HG03159 (cell line): ENCODE data around the gene POPDC3.
"Not testable (repeated sequence)": the region's sequence is repeated elsewhere in the genome, so short reads cannot be mapped to it uniquely, and the experiment has no call there.

Source experiments
- ATAC-seq: cut with Tn5 transposase; IDR thresholded peaks from one replicate; pipeline ENCODE4 v1.9.1; 2021; ENCODE audit warnings: mild to moderate bottlenecking, moderate library complexity; ENCODE audit not compliant: unreplicated experiment

Gene POPDC3

GRCh38 chr6:105199711-105200110 is 19.9 kb upstream of the POPDC3 start:
- ATAC-seq: no peak

GRCh38 chr6:105196076-105196475 is 16.3 kb upstream of the POPDC3 start:
- ATAC-seq: no peak

DNA sequence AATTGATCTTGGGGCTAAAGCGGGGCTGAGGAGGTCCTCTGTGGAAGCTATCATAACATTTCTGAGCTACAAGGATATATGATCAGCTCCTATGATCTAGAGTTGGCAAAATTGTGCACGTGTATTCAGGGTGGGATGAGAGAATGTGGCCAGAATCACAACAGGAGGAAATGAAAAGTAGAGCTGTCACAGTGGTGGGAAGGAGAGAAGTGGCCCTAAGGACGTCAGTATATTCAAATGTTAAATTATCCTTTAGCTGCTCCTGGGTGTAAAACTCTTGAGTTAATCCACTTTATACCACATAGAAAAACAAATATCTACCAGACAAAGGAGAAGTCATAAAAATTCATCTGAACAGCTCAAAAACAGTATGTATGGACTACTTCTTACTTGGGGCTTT is 14.8 kb upstream of the POPDC3 start:
- ATAC-seq: no peak

GRCh38 chr6:105194106-105194505 is 14.3 kb upstream of the POPDC3 start:
- ATAC-seq: no peak

- no peak for ATAC-seq
Observed at GRCh38 chr6:105193647-105194046, 13.8 kb upstream of the POPDC3 start.

DNA sequence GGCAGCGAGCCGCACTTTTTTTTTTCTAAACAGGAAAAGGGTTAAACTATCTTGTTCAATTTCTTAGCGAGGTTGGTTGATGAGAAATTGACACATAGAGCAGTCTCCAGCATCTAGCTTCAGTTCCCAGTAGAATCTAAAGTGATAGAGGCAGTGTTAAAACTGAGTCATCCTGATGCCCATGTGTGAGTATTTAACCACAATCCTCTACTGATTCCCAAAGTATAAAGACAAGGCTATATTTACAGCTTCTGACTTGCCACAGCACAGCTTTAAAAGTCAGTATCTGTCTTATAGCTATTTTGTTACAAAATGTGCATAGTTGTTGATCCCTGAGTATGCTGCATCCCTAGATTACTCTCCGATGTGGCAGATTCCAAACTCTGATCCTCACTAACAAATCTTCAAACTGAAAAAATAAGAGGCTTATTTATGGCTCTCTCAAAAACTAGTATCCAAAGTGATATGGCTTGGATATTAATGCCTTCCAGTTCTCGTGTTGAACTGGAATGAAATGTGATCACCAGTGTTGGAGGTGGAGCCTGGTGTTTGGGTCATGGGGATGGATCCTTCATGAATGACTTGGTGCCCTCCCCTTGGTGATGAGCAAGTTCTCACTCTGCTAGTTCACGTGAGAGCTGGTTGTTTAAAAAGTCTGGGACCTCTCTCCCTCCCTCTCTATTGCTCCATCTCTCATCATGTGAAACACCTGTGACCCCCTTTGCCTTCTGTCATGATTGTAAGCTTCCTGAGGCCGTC is 13.1 kb upstream of the POPDC3 start:
- ATAC-seq: no peak

GRCh38 chr6:105191351-105191750 is 11.5 kb upstream of the POPDC3 start:
- no peak for ATAC-seq

- no peak for ATAC-seq
Observed at GRCh38 chr6:105189026-105189820, 9.4 kb upstream of the POPDC3 start.

- ATAC-seq: no peak
Observed at GRCh38 chr6:105188251-105188650, 8.4 kb upstream of the POPDC3 start.

- ATAC-seq: no peak
Observed at GRCh38 chr6:105186576-105186975, 6.8 kb upstream of the POPDC3 start.

- ATAC-seq: no peak
Observed at GRCh38 chr6:105184921-105185320, 5.1 kb upstream of the POPDC3 start.

- ATAC-seq: no peak
Observed at GRCh38 chr6:105181981-105182515, 2.2 kb upstream of the POPDC3 start.

DNA sequence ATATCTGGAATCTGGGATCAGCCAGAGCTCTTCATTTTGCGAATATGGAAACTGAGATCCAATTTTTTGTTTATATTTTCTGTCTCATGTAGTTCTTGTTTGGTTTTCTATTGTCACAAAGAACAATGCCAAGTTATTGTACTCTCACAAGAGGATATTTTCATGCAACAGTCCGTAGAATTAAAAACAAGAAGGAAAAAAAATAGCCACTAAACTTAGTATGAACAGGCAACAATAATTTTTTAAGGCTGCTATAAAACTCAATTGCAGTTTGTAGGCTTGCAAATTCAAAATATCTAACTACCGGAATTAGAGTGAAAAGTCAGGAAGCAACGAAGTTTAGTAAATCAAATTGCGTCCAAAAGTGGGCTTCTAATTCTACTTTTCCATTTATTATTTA is 1.2 kb downstream of the POPDC3 start:
- no peak for ATAC-seq

DNA sequence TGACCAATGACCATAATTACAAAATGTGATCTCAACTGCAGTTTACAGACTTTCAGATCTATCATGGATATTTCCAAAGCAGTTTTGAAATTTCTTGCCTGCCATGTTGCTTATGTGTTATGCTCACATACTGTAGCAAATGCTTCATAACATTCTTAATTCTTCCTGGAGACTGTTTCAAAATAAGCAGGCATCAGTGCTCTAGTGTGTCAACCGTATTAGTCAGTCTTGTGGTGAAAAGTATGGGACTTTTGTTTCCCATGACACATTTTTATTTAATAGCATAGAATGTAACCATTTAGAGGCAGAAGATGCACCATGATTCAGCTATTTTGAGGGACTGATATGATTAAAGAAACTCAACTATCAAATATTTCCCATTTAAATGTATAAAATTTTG is 1.7 kb downstream of the POPDC3 start:
- no peak for ATAC-seq

GRCh38 chr6:105177556-105177955 is 2.3 kb downstream of the POPDC3 start:
- ATAC-seq: no peak

DNA sequence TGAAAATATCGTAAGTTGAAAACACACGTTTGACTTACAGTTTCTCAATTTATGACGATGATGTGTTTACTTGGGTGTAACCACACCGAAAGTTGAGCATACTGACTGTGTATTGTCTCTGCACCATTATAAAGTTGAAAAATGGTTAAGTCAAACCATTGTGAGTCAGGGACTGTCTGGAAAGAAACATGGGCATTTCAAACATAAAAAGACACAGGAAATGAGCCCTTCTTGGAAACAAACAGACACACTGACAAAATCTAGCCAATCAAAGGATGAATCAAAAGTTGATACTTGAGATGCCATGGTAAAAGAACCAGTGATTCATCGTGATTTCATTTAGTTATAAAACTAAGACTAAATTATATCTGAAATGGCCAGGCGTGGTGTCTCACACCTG is 5.3 kb downstream of the POPDC3 start:
- no peak for ATAC-seq

GRCh38 chr6:105172515-105172914 is 7.3 kb downstream of the POPDC3 start:
- not testable (repeated sequence) for ATAC-seq

DNA sequence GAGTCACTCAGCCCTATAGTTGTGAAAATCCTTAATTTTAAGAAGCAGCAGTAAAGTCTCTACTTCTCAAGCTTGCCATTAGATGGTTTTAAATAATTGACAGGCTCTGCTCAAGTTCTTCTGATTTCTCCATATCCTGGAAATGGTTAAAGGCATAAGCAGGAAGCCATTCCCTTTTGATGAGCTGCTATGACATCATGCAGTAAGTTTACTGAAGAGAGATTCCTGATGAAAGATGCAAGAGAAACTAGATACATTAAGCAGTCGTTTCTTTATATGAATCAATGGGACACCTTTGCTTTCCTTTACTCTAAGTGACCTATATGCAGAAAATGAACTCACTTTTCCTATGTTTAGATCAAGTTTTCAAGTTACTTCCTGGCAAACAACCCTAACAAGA is 9.8 kb downstream of the POPDC3 start:
- no peak for ATAC-seq

DNA sequence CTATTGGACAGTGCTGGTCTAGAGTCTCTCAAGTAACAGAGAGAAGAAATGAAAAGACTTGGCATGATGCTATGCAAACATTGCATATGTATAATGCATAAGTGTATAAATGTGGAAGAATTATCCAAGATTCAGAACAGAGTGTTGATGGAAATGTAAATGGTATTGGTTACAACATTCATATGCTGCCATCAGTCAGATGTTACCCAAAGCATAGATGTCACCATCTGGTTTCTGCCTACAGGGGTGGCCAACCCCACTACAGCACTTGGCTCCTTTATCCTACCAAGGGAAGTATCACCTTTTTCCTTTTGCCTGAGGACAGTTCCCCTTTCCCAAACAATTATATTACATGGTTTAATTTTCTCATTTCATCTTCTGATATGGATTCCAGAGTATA is 11.9 kb downstream of the POPDC3 start:
- no peak for ATAC-seq

DNA sequence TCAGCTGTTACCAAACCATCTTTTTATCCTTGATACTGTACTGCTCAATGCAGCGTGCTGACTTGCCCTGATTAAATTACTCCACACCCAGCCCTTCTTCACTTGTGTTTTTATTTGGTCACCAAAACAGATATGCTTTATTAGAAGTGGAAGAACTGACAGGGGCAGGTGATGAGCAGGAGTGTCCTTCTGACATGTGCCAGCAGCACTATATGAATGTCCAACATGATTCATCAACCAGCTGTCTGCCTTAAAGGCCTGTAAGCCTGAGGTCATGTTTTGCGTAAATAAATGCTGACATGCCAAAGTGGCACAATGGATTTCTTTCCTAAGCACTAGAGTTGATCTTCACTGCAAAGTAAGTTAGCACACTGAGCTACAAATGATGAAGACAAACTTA is 15.4 kb downstream of the POPDC3 start:
- no peak for ATAC-seq

DNA sequence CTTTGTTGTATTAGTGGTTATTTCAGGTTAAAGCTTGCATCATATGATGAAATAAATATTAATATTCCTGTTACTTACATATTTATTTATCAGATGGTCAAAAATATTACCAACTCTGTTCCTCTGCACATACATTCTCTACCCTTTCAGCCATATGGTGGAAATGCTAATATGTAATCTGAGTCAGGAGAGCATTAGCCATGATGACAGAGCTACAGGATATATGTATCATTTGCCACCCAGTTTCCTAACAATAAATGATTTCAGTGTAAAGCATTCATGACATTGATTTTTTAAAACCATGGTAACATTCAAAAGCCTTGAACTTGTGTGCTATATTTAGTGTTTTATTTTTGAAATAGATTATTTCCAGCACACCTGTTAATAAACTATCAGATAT is 16.6 kb downstream of the POPDC3 start:
- ATAC-seq: no peak

- ATAC-seq: no peak
Observed at GRCh38 chr6:105162377-105162776, 17.4 kb downstream of the POPDC3 start.
